Measurements from ENCODE around the gene EML6. TPM values are rescaled to one million over a fixed set of nuclear protein-coding genes. Genes with fewer than 3 reads are reported as not detected.

Gene EML6
- total and polyA plus RNA-seq, 10 of the 15 experiments (the other 5 are each of a cell fraction or from before 2014, with no cell fraction given), result 0.09 to 0.67 (median 0.21) TPM

DNA sequence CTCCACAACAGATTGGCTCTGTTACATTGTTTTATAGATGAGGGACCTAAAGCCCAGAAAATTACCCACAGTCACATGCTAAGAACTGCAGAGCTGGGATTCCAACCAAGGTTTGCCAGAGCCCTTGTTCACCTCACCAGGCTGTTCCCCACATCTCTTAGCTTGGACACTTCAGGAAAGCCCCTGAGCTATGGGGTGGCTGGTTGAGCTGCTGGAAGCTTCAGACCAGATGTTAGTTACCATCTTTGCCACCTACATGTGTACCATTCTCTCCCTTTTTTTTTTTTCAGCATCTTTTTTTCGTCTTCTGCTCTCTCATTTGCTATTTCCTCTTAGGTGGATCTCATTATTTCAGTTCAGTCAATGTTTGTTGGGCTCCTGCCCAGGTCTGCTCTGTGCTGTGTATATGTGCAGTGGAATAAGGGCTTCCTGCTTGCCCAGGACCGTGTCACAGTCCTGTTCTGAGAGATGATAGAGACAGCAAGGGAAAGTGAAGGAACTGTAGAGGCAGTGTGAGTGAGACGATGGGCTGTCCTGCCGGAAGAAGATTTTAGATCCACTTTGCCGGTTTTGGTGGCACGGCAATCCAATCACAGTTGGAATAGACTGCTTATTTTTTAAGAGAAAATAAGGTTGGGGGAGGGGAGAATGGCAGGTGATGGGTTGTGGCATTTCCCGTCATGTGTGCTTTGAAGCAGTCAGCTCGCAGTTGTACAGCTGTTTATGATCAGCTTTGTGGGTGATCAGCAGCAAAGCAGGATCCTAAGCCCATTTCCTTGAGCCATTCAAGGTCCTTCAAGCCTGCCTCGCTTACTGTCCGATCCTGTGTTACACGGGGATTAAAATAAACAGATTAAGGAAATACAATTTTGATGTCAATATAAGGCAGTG, 174.2 kb downstream of the EML6 start:
- Histone ChIP-seq H3K4me3 (no peak overlapping the region), H3K27ac (ENCODE audit: control insufficient read depth, insufficient read depth) (no peak overlapping the region), H4K20me1 (ENCODE audit: control insufficient read depth, insufficient read depth) (no peaks in the 10 kb centered on the region), H3K9ac (ENCODE audit: control insufficient read depth, insufficient read depth, low read length) (no peak overlapping the region), H3K9me3 (replicated peaks; ENCODE audit: control insufficient read depth, insufficient read depth, low read length) (no peaks in the 10 kb centered on the region), H3K36me3 (ENCODE audit: control insufficient read depth in 2 of 2, insufficient read depth in 2 of 2, low read length in 1 of 2) (no peaks in the 10 kb centered on the region), H3K4me2 (ENCODE audit: control insufficient read depth, insufficient read depth) (no peak overlapping the region), H3K4me1 (ENCODE audit: control insufficient read depth, insufficient read depth, low read length) (no peaks in the 10 kb centered on the region), H3K79me2 (ENCODE audit: control insufficient read depth, insufficient read depth, low read length) (no peaks in the 10 kb centered on the region), H2AFZ (ENCODE audit: control insufficient read depth, low read depth, low read length) (no peak overlapping the region), H3K27me3 (replicated peaks in 1 of 2; ENCODE audit: control insufficient read depth in 2 of 2, insufficient read depth in 2 of 2, low read length in 1 of 2) (no peaks in the 10 kb centered on the region)
- DNase-seq (ENCODE audit: low read depth, low spot score), result no peak
- ChIA-PET SMC1A (ENCODE audit: uncharacterized antibody, unreplicated experiment) (interaction anchor here (0.7 to 5.0 kb wide), 5 partner anchors 21 to 278 kb away, joined by 3 to 102 read pairs (median 11); no protein-coding TSS in a partner anchor), CTCF (interaction anchor here (0.7 to 7.7 kb wide), 7 partner anchors 34 to 276 kb away, joined by 3 to 256 read pairs (median 3); no protein-coding TSS in a partner anchor), RAD21 (ENCODE audit: unreplicated experiment) (interaction anchor here (1.0 to 8.0 kb wide), 3 partner anchors 82 to 275 kb away, joined by 4 to 194 read pairs (median 65); no protein-coding TSS in a partner anchor), POLR2A (no interaction called here)
- BruUV-seq (replicated peaks), result no TSS peak
- FAIRE-seq, result no peak
- in situ Hi-C loops (cut with MboI), result no loop called here
- 48% methylated on average over 11 of the region's 11 CpGs for WGBS (ENCODE audit: insufficient coverage, insufficient replicate concordance, low lambda C conversion rate, missing lambda C conversion rate)
- intact Hi-C loops (cut with micrococcal nuclease; ENCODE audit: unreplicated experiment), result loop anchor here (1.0 kb wide), 1 partner anchor 274 kb away; no protein-coding TSS in a partner anchor
- no peak for ATAC-seq
- TF ChIP-seq, protein P1, sequence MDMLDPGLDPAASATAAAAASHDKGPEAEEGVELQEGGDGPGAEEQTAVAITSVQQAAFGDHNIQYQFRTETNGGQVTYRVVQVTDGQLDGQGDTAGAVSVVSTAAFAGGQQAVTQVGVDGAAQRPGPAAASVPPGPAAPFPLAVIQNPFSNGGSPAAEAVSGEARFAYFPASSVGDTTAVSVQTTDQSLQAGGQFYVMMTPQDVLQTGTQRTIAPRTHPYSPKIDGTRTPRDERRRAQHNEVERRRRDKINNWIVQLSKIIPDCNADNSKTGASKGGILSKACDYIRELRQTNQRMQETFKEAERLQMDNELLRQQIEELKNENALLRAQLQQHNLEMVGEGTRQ (IDR thresholded peaks at IDR 0.05; ENCODE audit: borderline replicate concordance, low read depth, low read length), result no peak
- TF ChIP-seq YY1 (IDR thresholded peaks at IDR 0.05; ENCODE audit: low read depth, low read length), result no peak
- no peak for TF ChIP-seq STAT3 (IDR thresholded peaks at IDR 0.05; ENCODE audit: low read depth, low read length)
- TF ChIP-seq BHLHE40 (IDR thresholded peaks at IDR 0.05; ENCODE audit: borderline replicate concordance in 1 of 2, low read depth in 2 of 2, low read length in 1 of 2), result no peak
- TF ChIP-seq CBX3 (IDR thresholded peaks at IDR 0.05; ENCODE audit: borderline replicate concordance, low read depth), result no peak
- TF ChIP-seq MYC (IDR thresholded peaks at IDR 0.05; ENCODE audit: insufficient read depth, insufficient read length, insufficient replicate concordance, low read length, severe bottlenecking), result no peak
- no peak for TF ChIP-seq CHD4 (IDR thresholded peaks at IDR 0.05)
- TF ChIP-seq, protein P2, sequence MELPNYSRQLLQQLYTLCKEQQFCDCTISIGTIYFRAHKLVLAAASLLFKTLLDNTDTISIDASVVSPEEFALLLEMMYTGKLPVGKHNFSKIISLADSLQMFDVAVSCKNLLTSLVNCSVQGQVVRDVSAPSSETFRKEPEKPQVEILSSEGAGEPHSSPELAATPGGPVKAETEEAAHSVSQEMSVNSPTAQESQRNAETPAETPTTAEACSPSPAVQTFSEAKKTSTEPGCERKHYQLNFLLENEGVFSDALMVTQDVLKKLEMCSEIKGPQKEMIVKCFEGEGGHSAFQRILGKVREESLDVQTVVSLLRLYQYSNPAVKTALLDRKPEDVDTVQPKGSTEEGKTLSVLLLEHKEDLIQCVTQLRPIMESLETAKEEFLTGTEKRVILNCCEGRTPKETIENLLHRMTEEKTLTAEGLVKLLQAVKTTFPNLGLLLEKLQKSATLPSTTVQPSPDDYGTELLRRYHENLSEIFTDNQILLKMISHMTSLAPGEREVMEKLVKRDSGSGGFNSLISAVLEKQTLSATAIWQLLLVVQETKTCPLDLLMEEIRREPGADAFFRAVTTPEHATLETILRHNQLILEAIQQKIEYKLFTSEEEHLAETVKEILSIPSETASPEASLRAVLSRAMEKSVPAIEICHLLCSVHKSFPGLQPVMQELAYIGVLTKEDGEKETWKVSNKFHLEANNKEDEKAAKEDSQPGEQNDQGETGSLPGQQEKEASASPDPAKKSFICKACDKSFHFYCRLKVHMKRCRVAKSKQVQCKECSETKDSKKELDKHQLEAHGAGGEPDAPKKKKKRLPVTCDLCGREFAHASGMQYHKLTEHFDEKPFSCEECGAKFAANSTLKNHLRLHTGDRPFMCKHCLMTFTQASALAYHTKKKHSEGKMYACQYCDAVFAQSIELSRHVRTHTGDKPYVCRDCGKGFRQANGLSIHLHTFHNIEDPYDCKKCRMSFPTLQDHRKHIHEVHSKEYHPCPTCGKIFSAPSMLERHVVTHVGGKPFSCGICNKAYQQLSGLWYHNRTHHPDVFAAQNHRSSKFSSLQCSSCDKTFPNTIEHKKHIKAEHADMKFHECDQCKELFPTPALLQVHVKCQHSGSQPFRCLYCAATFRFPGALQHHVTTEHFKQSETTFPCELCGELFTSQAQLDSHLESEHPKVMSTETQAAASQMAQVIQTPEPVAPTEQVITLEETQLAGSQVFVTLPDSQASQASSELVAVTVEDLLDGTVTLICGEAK (IDR thresholded peaks at IDR 0.05; ENCODE audit: borderline replicate concordance), result no peak
- TF ChIP-seq NFYA (IDR thresholded peaks at IDR 0.05; ENCODE audit: borderline replicate concordance, low read depth, low read length), result no peak
- TF ChIP-seq, protein P3, sequence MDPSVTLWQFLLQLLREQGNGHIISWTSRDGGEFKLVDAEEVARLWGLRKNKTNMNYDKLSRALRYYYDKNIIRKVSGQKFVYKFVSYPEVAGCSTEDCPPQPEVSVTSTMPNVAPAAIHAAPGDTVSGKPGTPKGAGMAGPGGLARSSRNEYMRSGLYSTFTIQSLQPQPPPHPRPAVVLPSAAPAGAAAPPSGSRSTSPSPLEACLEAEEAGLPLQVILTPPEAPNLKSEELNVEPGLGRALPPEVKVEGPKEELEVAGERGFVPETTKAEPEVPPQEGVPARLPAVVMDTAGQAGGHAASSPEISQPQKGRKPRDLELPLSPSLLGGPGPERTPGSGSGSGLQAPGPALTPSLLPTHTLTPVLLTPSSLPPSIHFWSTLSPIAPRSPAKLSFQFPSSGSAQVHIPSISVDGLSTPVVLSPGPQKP (IDR thresholded peaks at IDR 0.05; ENCODE audit: low read depth, low read length), result no peak
- no peak for TF ChIP-seq SUPT20H (IDR thresholded peaks at IDR 0.05; ENCODE audit: borderline replicate concordance, control insufficient read depth, low read depth, low read length)
- TF ChIP-seq STAT1 (conservative IDR thresholded peaks at IDR 0.05), result no peak
- no peak for TF ChIP-seq KLF5 (IDR thresholded peaks at IDR 0.05; ENCODE audit: partially characterized antibody)
- TF ChIP-seq FOS (IDR thresholded peaks at IDR 0.05; ENCODE audit: borderline replicate concordance, extremely low read depth, insufficient read length), result no peak

Measured in GM12878 (cell line).